DMS 273 treated with DMSO at 0.1 percent for 48 hours (cell line): ENCODE results near the gene PLXDC2.

Source experiments
- DNase-seq: peaks from one replicate; lab custom pipeline; 2025; lab: John Stamatoyannopoulos, UW

Gene PLXDC2

GRCh38 chr10:19857876-19858275 lies 41.6 kb downstream of the PLXDC2 start:
- no peak for DNase-seq

- no peak for DNase-seq
Observed at GRCh38 chr10:19860107-19860506, 43.9 kb downstream of the PLXDC2 start.

- no peak for DNase-seq
Observed at GRCh38 chr10:19862811-19863515, 46.7 kb downstream of the PLXDC2 start.

GRCh38 chr10:19865676-19866075 lies 49.4 kb downstream of the PLXDC2 start:
- no peak for DNase-seq

GRCh38 chr10:19869370-19869769 lies 53.1 kb downstream of the PLXDC2 start:
- DNase-seq, result no peak

- DNase-seq, result no peak
Observed at GRCh38 chr10:19872504-19873271, 56.5 kb downstream of the PLXDC2 start.

GRCh38 chr10:19874190-19874589 lies 58.0 kb downstream of the PLXDC2 start:
- no peak for DNase-seq

- no peak for DNase-seq
Observed at GRCh38 chr10:19874791-19875190, 58.6 kb downstream of the PLXDC2 start.

- no peak for DNase-seq
Observed at GRCh38 chr10:19876570-19876969, 60.3 kb downstream of the PLXDC2 start.

- no peak for DNase-seq
Observed at GRCh38 chr10:19877466-19878255, 61.4 kb downstream of the PLXDC2 start.

GRCh38 chr10:19882621-19883020 lies 66.4 kb downstream of the PLXDC2 start:
- no peak for DNase-seq

- no peak for DNase-seq
Observed at GRCh38 chr10:19888061-19888660, 71.9 kb downstream of the PLXDC2 start.

GRCh38 chr10:19889256-19889655 lies 73.0 kb downstream of the PLXDC2 start:
- DNase-seq, result no peak

- DNase-seq, result no peak
Observed at GRCh38 chr10:19891429-19891828, 75.2 kb downstream of the PLXDC2 start.

GRCh38 chr10:19892270-19892669 lies 76.0 kb downstream of the PLXDC2 start:
- DNase-seq, result no peak

GRCh38 chr10:19892677-19893076 lies 76.4 kb downstream of the PLXDC2 start:
- DNase-seq, result no peak

GRCh38 chr10:19895500-19895899 lies 79.3 kb downstream of the PLXDC2 start:
- no peak for DNase-seq

- DNase-seq, result no peak
Observed at GRCh38 chr10:19902456-19902855, 86.2 kb downstream of the PLXDC2 start.

- no peak for DNase-seq
Observed at GRCh38 chr10:19904202-19904661, 88.0 kb downstream of the PLXDC2 start.

- no peak for DNase-seq
Observed at GRCh38 chr10:19906108-19906791, 90.0 kb downstream of the PLXDC2 start.

- no peak for DNase-seq
Observed at GRCh38 chr10:19908991-19909696, 92.9 kb downstream of the PLXDC2 start.
